Fibroblast of peridontal ligament (primary cell): ENCODE data around the gene MKRN2.
"Not testable (repeated sequence)": the region's sequence is repeated elsewhere in the genome, so short reads cannot be mapped to it uniquely, and the experiment has no call there.

Experiments
- DNase-seq: peaks from one replicate; pipeline ENCODE4 v3.0.0-alpha.2; 2010; ENCODE audit errors: extremely low read depth

The MKRN2 gene

GRCh38 chr3:12630292-12630691 is 73.4 kb downstream of the MKRN2 start:
- DNase-seq: no peak

GRCh38 chr3:12630843-12631242 is 74.0 kb downstream of the MKRN2 start:
- DNase-seq: not testable (repeated sequence)

GRCh38 chr3:12632523-12632922 is 75.6 kb downstream of the MKRN2 start:
- DNase-seq: no peak

- DNase-seq: no peak
These were observed 76.2 kb downstream of the MKRN2 start for GRCh38 chr3:12633108-12633507.
